ENCODE measurements around the gene IL4.

DNA sequence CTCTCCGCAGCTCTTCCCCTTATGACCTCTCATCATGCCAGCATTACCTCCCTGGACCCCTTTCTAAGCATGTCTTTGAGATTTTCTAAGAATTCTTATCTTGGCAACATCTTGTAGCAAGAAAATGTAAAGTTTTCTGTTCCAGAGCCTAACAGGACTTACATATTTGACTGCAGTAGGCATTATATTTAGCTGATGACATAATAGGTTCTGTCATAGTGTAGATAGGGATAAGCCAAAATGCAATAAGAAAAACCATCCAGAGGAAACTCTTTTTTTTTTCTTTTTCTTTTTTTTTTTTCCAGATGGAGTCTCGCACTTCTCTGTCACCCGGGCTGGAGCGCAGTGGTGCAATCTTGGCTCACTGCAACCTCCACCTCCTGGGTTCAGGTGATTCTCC, 36.5 kb upstream of the IL4 start:
- TF ChIP-seq CTCF (IDR thresholded peaks at IDR 0.05) (no peak), POLR2A (IDR thresholded peaks at IDR 0.05; ENCODE audit: low read depth) (no peak)

Data from esophagus muscularis mucosa (tissue), 3 donors.